Neural cell (in vitro differentiated cells): ENCODE results near the gene GRK3.

Experiments
- CTCF ChIP-seq: fragments of 450-650 bp; IDR thresholded peaks from 2 replicates; pipeline ENCODE4 v1.5.1; 2014; ENCODE audit warnings: antibody characterized with exemption, mild to moderate bottlenecking, moderate library complexity; ENCODE audit not compliant: poor library complexity, severe bottlenecking
- EZH2 ChIP-seq: fragments of 200-600, 300-800 bp; shearing (Covaris generic), sonication (generic); IDR thresholded peaks from 2 replicates; pipeline ENCODE4 v1.6.1; 2014; ENCODE audit warnings: antibody characterized with exemption, low read length, borderline replicate concordance, mild to moderate bottlenecking; ENCODE audit not compliant: insufficient read depth, poor library complexity, severe bottlenecking
- SMC3 ChIP-seq: fragments of 450-650 bp; conservative IDR thresholded peaks from 2 replicates; pipeline ENCODE4 v1.6.1; 2014; ENCODE audit warnings: antibody characterized with exemption, mild to moderate bottlenecking, moderate library complexity; ENCODE audit not compliant: poor library complexity

GRCh38 chr22:25655371-25655935 lies 91.0 kb downstream of the GRK3 start:
- TF ChIP-seq CTCF: no peak
- TF ChIP-seq EZH2: no peak
- no peak for TF ChIP-seq SMC3
